ENCODE measurements around the gene PNPLA7.
A peak's percentile ranks its signal among the peaks of the same experiment; 100 is the strongest.
"Not testable (repeated sequence)": the region's sequence is repeated elsewhere in the genome, so short reads cannot be mapped to it uniquely, and the experiment has no call there.

The PNPLA7 gene

GRCh38 chr9:137558127-137558526, 7.9 kb upstream of the PNPLA7 start:
- Histone ChIP-seq H3K4me3 (ENCODE audit: low read depth in 1 of 2, low read length in 1 of 2) (no peak overlapping the region), H3K27ac (no peak overlapping the region), H3K36me3 (peaks cover 35% of the 10 kb centered on the region), H3K27me3 (no peaks in the 10 kb centered on the region), H3K4me1 (ENCODE audit: control insufficient read depth in 1 of 2, insufficient read depth in 1 of 2, low read depth in 1 of 2, low read length in 1 of 2) (no peaks in the 10 kb centered on the region), H3K9me3 (no peaks in the 10 kb centered on the region)
- TF ChIP-seq CTCF (IDR thresholded peaks at IDR 0.05): no peak

GRCh38 chr9:137556069-137556838, 6.1 kb upstream of the PNPLA7 start:
- H3K4me1 ChIP-seq (ENCODE audit: control insufficient read depth in 1 of 2, insufficient read depth in 1 of 2, low read depth in 1 of 2, low read length in 1 of 2): peaks cover 9 to 11% of the 10 kb centered on the region in 2 experiments
- no peak overlapping the region for H3K27ac ChIP-seq
- H3K27me3 ChIP-seq: no peaks in the 10 kb centered on the region
- no peak for TF ChIP-seq CTCF (IDR thresholded peaks at IDR 0.05)
- H3K9me3 ChIP-seq: no peaks in the 10 kb centered on the region
- no peak overlapping the region for H3K4me3 ChIP-seq (ENCODE audit: low read depth in 1 of 2, low read length in 1 of 2)
- H3K36me3 ChIP-seq: peaks cover 29% of the 10 kb centered on the region

- H3K36me3 ChIP-seq: peaks cover 28% of the 10 kb centered on the region
- no peak for TF ChIP-seq CTCF (IDR thresholded peaks at IDR 0.05)
These were observed 5.0 kb upstream of the PNPLA7 start for GRCh38 chr9:137555179-137555578.

GRCh38 chr9:137554349-137554748, 4.1 kb upstream of the PNPLA7 start:
- Histone ChIP-seq H3K9me3 (no peaks in the 10 kb centered on the region), H3K4me1 (ENCODE audit: control insufficient read depth in 1 of 2, insufficient read depth in 1 of 2, low read depth in 1 of 2, low read length in 1 of 2) (peaks cover 12 to 20% of the 10 kb centered on the region in 2 experiments), H3K36me3 (peaks cover 23% of the 10 kb centered on the region), H3K4me3 (ENCODE audit: low read depth in 1 of 2, low read length in 1 of 2) (no peak overlapping the region), H3K27ac (no peak overlapping the region), H3K27me3 (peaks cover 9% of the 10 kb centered on the region)
- TF ChIP-seq CTCF (IDR thresholded peaks at IDR 0.05): no peak

More at GRCh38 chr9:137555179-137555578, 5.0 kb upstream of the PNPLA7 start:
- Histone ChIP-seq H3K4me3 (ENCODE audit: low read depth in 1 of 2, low read length in 1 of 2) (no peak overlapping the region), H3K27ac (no peak overlapping the region), H3K4me1 (ENCODE audit: control insufficient read depth in 1 of 2, insufficient read depth in 1 of 2, low read depth in 1 of 2, low read length in 1 of 2) (peaks cover 12 to 19% of the 10 kb centered on the region in 2 experiments), H3K27me3 (peaks cover 4% of the 10 kb centered on the region), H3K9me3 (no peaks in the 10 kb centered on the region)

- H3K27me3 ChIP-seq; H3K27ac ChIP-seq; H3K4me3 ChIP-seq (ENCODE audit: low read depth in 1 of 2, low read length in 1 of 2); H3K9me3 ChIP-seq: not testable (repeated sequence)
- peaks cover 12 to 20% of the 10 kb centered on the region in 2 experiments for H3K4me1 ChIP-seq (ENCODE audit: control insufficient read depth in 1 of 2, insufficient read depth in 1 of 2, low read depth in 1 of 2, low read length in 1 of 2)
- H3K36me3 ChIP-seq: peaks cover 23% of the 10 kb centered on the region
These were observed 3.5 kb upstream of the PNPLA7 start for GRCh38 chr9:137553654-137554053.

- peak overlapping the region; percentile 79 to 87 for H3K4me3 ChIP-seq (ENCODE audit: low read depth in 1 of 2, low read length in 1 of 2)
- H3K27me3 ChIP-seq: peaks cover 9% of the 10 kb centered on the region
- H3K9me3 ChIP-seq: no peaks in the 10 kb centered on the region
- H3K36me3 ChIP-seq: peaks cover 15% of the 10 kb centered on the region
- TF ChIP-seq CTCF (IDR thresholded peaks at IDR 0.05): no peak
- peak overlapping the region; percentile 70 for H3K27ac ChIP-seq
- H3K4me1 ChIP-seq (ENCODE audit: control insufficient read depth in 1 of 2, insufficient read depth in 1 of 2, low read depth in 1 of 2, low read length in 1 of 2): peaks cover 12 to 20% of the 10 kb centered on the region in 2 experiments
These were observed 2.0 kb upstream of the PNPLA7 start for GRCh38 chr9:137552022-137552768.
